HG03575 (cell line): ENCODE measurements around the gene WDR6.

Source experiments
- ATAC-seq: cut with Tn5 transposase; IDR thresholded peaks from one replicate; pipeline ENCODE4 v1.9.1; 2021; ENCODE audit not compliant: unreplicated experiment, insufficient number of reproducible peaks, low FRiP score; ENCODE audit errors: extremely low read depth

WDR6 gene

GRCh38 chr3:49013113-49013737, 6.0 kb downstream of the WDR6 start:
- no peak for ATAC-seq

GRCh38 chr3:49013738-49014660, 6.8 kb downstream of the WDR6 start:
- no peak for ATAC-seq

GRCh38 chr3:49015072-49015471, 7.9 kb downstream of the WDR6 start:
- no peak for ATAC-seq

GRCh38 chr3:49015765-49016164, 8.6 kb downstream of the WDR6 start:
- ATAC-seq, result no peak

GRCh38 chr3:49016414-49017228, 9.4 kb downstream of the WDR6 start:
- ATAC-seq, result no peak

GRCh38 chr3:49017229-49017970, 10.2 kb downstream of the WDR6 start:
- ATAC-seq, result no peak

- no peak for ATAC-seq
Measured at GRCh38 chr3:49017971-49018706, 10.9 kb downstream of the WDR6 start, which contains the start of gene DALRD3. Gene DALRD3, minus strand, starts transcription at chr3:49018580. Its CDS starts 16 bp downstream, at chr3:49018564.

GRCh38 chr3:49018707-49019006, 11.5 kb downstream of the WDR6 start:
- no peak for ATAC-seq

GRCh38 chr3:49019941-49020329, 12.7 kb downstream of the WDR6 start:
- no peak for ATAC-seq

GRCh38 chr3:49020330-49021212, 13.4 kb downstream of the WDR6 start:
- no peak for ATAC-seq

GRCh38 chr3:49021213-49021812, 14.1 kb downstream of the WDR6 start:
- ATAC-seq, result peak; percentile 22

- ATAC-seq, result peak; percentile 21
Measured at GRCh38 chr3:49021813-49022687, 14.9 kb downstream of the WDR6 start, which contains the start of gene NDUFAF3. Gene NDUFAF3, plus strand, starts transcription at chr3:49022121. Its CDS starts 24 bp downstream, at chr3:49022145.

- no peak for ATAC-seq
Measured at GRCh38 chr3:49022688-49023171, 15.5 kb downstream of the WDR6 start.

GRCh38 chr3:49023775-49024174, 16.6 kb downstream of the WDR6 start:
- no peak for ATAC-seq

- no peak for ATAC-seq
Measured at GRCh38 chr3:49024449-49024848, 17.3 kb downstream of the WDR6 start.
